GM12878 (cell line): ENCODE measurements around the gene HS6ST1. TPM values are rescaled to one million over a fixed set of nuclear protein-coding genes. Genes with fewer than 3 reads are reported as not detected.

Source experiments
- ATAC-seq: fragments of 200-7000 bp; cut with Tn5 transposase; 3 replicates; pipeline ENCODE4 v1.9.1; 2020; ENCODE audit warnings: mild to moderate bottlenecking, moderate library complexity
- BruUV-seq: library from RNA; stranded (reverse); fragments of 400-500 nt; replicated peaks from 2 replicates; lab custom pipeline; 2021; lab: Mats Ljungman, UMichigan
- CTCF ChIA-PET: fragments of 300-600 bp; sonication (Branson Sonifier 250); formaldehyde crosslinking; extraction: SDS; loops from one replicate; lab custom pipeline; 2021; ENCODE audit warnings: inconsistent platforms; lab: Yijun Ruan, JAX
- POLR2A ChIA-PET: fragments of 350-600 bp; formaldehyde crosslinking; extraction: SDS; loops from one replicate; lab custom pipeline; 2021; ENCODE audit warnings: inconsistent platforms; lab: Charles Lee
- RAD21 ChIA-PET: fragments of 300-600 bp; sonication (Branson Sonifier 250); formaldehyde crosslinking; loops from one replicate; lab custom pipeline; 2023; ENCODE audit warnings: antibody characterized with exemption; ENCODE audit not compliant: unreplicated experiment; lab: Charles Lee
- SMC1A ChIA-PET: fragments of 300-600 bp; sonication (Branson Sonifier 250); formaldehyde crosslinking; loops from one replicate; lab custom pipeline; 2023; ENCODE audit not compliant: unreplicated experiment, uncharacterized antibody; lab: Charles Lee
- DNase-seq: peaks from one replicate; pipeline ENCODE4 v3.0.0-alpha.2; 2011; ENCODE audit warnings: low read depth, low spot score
- FAIRE-seq: peaks from 3 replicates; lab custom pipeline; 2011; peaks lifted over from hg19 to GRCh38; lab: Jason Lieb, UNC
- H2AFZ ChIP-seq: 2 replicates; pipeline ENCODE4 v1.6.0; 2011; ENCODE audit warnings: low read depth, low read length, control low read depth; ENCODE audit not compliant: control insufficient read depth
- H3K27ac ChIP-seq: 2 replicates; pipeline ENCODE4 v1.5.1; 2011; ENCODE audit warnings: control low read depth; ENCODE audit not compliant: control insufficient read depth, insufficient read depth
- H3K27me3 ChIP-seq, 2 experiments: replicated peaks in 1 of 2; 2 replicates each; pipeline versions ENCODE4 v1.6.0 to v1.6.1; 2011; ENCODE audit warnings: low read length in 1 of 2; ENCODE audit not compliant: control insufficient read depth in 2 of 2, insufficient read depth in 2 of 2
- H3K36me3 ChIP-seq, 2 experiments: 2 replicates each; pipeline ENCODE4 v1.5.1; 2011; ENCODE audit warnings: low read length in 1 of 2; ENCODE audit not compliant: control insufficient read depth in 2 of 2, insufficient read depth in 2 of 2
- H3K4me1 ChIP-seq: 2 replicates; pipeline ENCODE4 v1.6.1; 2011; ENCODE audit warnings: mild to moderate bottlenecking, low read length, moderate library complexity, mixed read lengths; ENCODE audit not compliant: control insufficient read depth, insufficient read depth
- H3K4me2 ChIP-seq: 2 replicates; pipeline ENCODE4 v1.6.0; 2011; ENCODE audit warnings: control low read depth; ENCODE audit not compliant: control insufficient read depth, insufficient read depth
- H3K4me3 ChIP-seq: fragments of 200-600 bp; sonication (generic); 2 replicates; pipeline ENCODE4 v1.5.1; 2016
- H3K79me2 ChIP-seq: 2 replicates; pipeline ENCODE4 v1.6.0; 2011; ENCODE audit warnings: low read length; ENCODE audit not compliant: control insufficient read depth, insufficient read depth
- H3K9ac ChIP-seq: 2 replicates; pipeline ENCODE4 v1.8.0; 2011; ENCODE audit warnings: low read length, control low read depth, mixed read lengths; ENCODE audit not compliant: control insufficient read depth, insufficient read depth
- H3K9me3 ChIP-seq: replicated peaks from 3 replicates; pipeline ENCODE4 v1.5.1; 2011; ENCODE audit warnings: mild to moderate bottlenecking, low read length; ENCODE audit not compliant: control insufficient read depth, insufficient read depth
- H4K20me1 ChIP-seq: 2 replicates; pipeline ENCODE4 v1.6.0; 2011; ENCODE audit not compliant: control insufficient read depth, insufficient read depth
- CBFB ChIP-seq: IDR thresholded peaks from 2 replicates; pipeline ENCODE4 v1.6.1; 2016; ENCODE audit warnings: antibody characterized with exemption, low read depth
- FOXM1 ChIP-seq: IDR thresholded peaks from 2 replicates; pipeline ENCODE4 v1.6.1; 2012; ENCODE audit warnings: low read depth, mild to moderate bottlenecking, inconsistent platforms, low read length, moderate library complexity
- MEF2B ChIP-seq: fragments of 450-650 bp; IDR thresholded peaks from 2 replicates; pipeline ENCODE4 v1.6.1; 2018; ENCODE audit warnings: mild to moderate bottlenecking, moderate library complexity; ENCODE audit not compliant: partially characterized antibody, poor library complexity, severe bottlenecking
- SMARCA5 ChIP-seq: fragments of 450-650 bp; IDR thresholded peaks from 2 replicates; pipeline ENCODE4 v1.6.1; 2017; ENCODE audit warnings: mild to moderate bottlenecking
- SPI1 ChIP-seq: IDR thresholded peaks from 2 replicates; pipeline ENCODE4 v1.6.1; 2011; ENCODE audit warnings: low read depth, mild to moderate bottlenecking, low read length, moderate library complexity, borderline replicate concordance; ENCODE audit not compliant: insufficient read depth
- TCF12 ChIP-seq: IDR thresholded peaks from 2 replicates; pipeline ENCODE4 v1.6.1; 2011; ENCODE audit warnings: low read depth, mild to moderate bottlenecking, low read length
- TCF3 ChIP-seq: IDR thresholded peaks from 2 replicates; pipeline ENCODE4 v1.6.1; 2012; ENCODE audit warnings: low read depth, mild to moderate bottlenecking, low read length, borderline replicate concordance; ENCODE audit not compliant: insufficient read depth
- YY1 ChIP-seq: IDR thresholded peaks from 2 replicates; pipeline ENCODE4 v1.6.1; 2011; ENCODE audit warnings: low read depth, mild to moderate bottlenecking, low read length
- WGBS: methylation state at CpG from one replicate; pipeline ENCODE4 v1.1.6; 2016; ENCODE audit warnings: low lambda C conversion rate; ENCODE audit not compliant: insufficient replicate concordance, insufficient coverage; ENCODE audit errors: missing lambda C conversion rate; 5-methylcytosine and 5-hydroxymethylcytosine counted together
- in situ Hi-C: fragments of 300-500 bp; cut with MboI; formaldehyde crosslinking; loops from 9 replicates; pipeline ENCODE4 v1.14.3; 2018; ENCODE audit warnings: mixed read lengths
- intact Hi-C: fragments of 100-400 bp; cut with micrococcal nuclease; formaldehyde crosslinking; loops from one replicate; pipeline ENCODE4 v1.14.2; 2022; ENCODE audit not compliant: unreplicated experiment
- polyA plus RNA-seq, 11 experiments: library from polyadenylated mRNA; depleted of rRNA in 4 of 11; unstranded in 6 of 11; stranded (reverse) in 5 of 11; fragments of >200 nt; fragmentation: Nextera tagmentation in 4 of 11; fragmentation: Illumina TruSeq in 1 of 11; extraction: Ambion mirVana in 4 of 11; extraction: Trizol in 1 of 11; gene quantifications; 1 replicate in 1 of 11; 2 replicates in 10 of 11; pipeline versions ENCODE4 v1.2.1 to v1.2.3, GENCODE V29; 2011 to 2016; ENCODE audit warnings: inconsistent platforms in 2 of 11, missing spikeins in 2 of 11, low read depth in 1 of 11
- total RNA-seq, 4 experiments: library from RNA; depleted of rRNA in 3 of 4; stranded (reverse); fragments of >200 nt in 3 of 4; fragmentation: Illumina TruSeq in 1 of 4; extraction: Trizol in 1 of 4; gene quantifications; 2 replicates each; pipeline versions ENCODE4 v1.2.1 to v1.2.3, GENCODE V29; 2013 to 2021

Gene HS6ST1
- total and polyA plus RNA-seq, 10 of the 15 experiments (the other 5 are each of a cell fraction or from before 2014, with no cell fraction given), result 0.48 to 17.0 (median 4.7) TPM

GRCh38 chr2:128306081-128306930, 12.4 kb downstream of the HS6ST1 start:
- TF ChIP-seq FOXM1, result no peak
- TF ChIP-seq YY1, result no peak
- CTCF ChIA-PET, result no interaction called here
- Histone ChIP-seq H3K79me2 (no peaks in the 10 kb centered on the region; the same call in 1 of the 2 replicates), H4K20me1 (no peaks in the 10 kb centered on the region; the same call in 1 of the 2 replicates), H2AFZ (no peak overlapping the region), H3K9ac (no peak overlapping the region), H3K27ac (no peak overlapping the region), H3K9me3 (no peaks in the 10 kb centered on the region), H3K36me3 (peaks cover 0 to 2% of the 10 kb centered on the region in 2 experiments; a peak in 2 of 4 replicates), H3K4me1 (peaks cover 7% of the 10 kb centered on the region), H3K4me3 (no peak overlapping the region), H3K27me3 (no peaks in the 10 kb centered on the region), H3K4me2 (no peak overlapping the region)
- 74% methylated on average over 24 of the region's 24 CpGs for WGBS
- RAD21 ChIA-PET, result interaction anchor here (0.8 kb wide), 1 partner anchor 11 kb away, joined by 3 read pairs; no protein-coding TSS in a partner anchor
- POLR2A ChIA-PET, result no interaction called here
- DNase-seq (no peak), ATAC-seq (no peak), FAIRE-seq (no peak)
- in situ Hi-C loops (no loop called here), intact Hi-C loops (no loop called here)
- SMC1A ChIA-PET, result no interaction called here
- BruUV-seq, result no TSS peak

GRCh38 chr2:128305555-128306080, 13.1 kb downstream of the HS6ST1 start:
- H3K4me1 ChIP-seq, result peaks cover 7% of the 10 kb centered on the region
- 27% methylated on average over 9 of the region's 11 CpGs for WGBS
- peaks cover 0 to 2% of the 10 kb centered on the region in 2 experiments; a peak in 2 of 4 replicates for H3K36me3 ChIP-seq
- H3K79me2 ChIP-seq, result no peaks in the 10 kb centered on the region; the same call in 1 of the 2 replicates
- ChIA-PET CTCF (no interaction called here), SMC1A (no interaction called here), RAD21 (no interaction called here), POLR2A (no interaction called here)
- FAIRE-seq (no peak), ATAC-seq (peak; percentile 78), DNase-seq (no peak)
- no peak overlapping the region for H3K4me2 ChIP-seq
- no peaks in the 10 kb centered on the region for H3K27me3 ChIP-seq
- no peaks in the 10 kb centered on the region for H3K9me3 ChIP-seq
- no peaks in the 10 kb centered on the region; the same call in 1 of the 2 replicates for H4K20me1 ChIP-seq
- in situ Hi-C loops (no loop called here), intact Hi-C loops (no loop called here)
- H3K4me3 ChIP-seq, result no peak overlapping the region
- no peak overlapping the region for H2AFZ ChIP-seq
- H3K9ac ChIP-seq, result no peak overlapping the region
- H3K27ac ChIP-seq, result no peak overlapping the region
- BruUV-seq, result no TSS peak
- peak; percentile 65 for TF ChIP-seq MEF2B
- no peak for TF ChIP-seq SPI1
- TF ChIP-seq CBFB, result no peak
- no peak for TF ChIP-seq SMARCA5
- TF ChIP-seq TCF12, result peak; percentile 81; the same call in 1 of the 2 replicates
- 0 out of 2 replicates have a peak, but pooled peaks have one; percentile 19 for TF ChIP-seq TCF3
